COLO829 (cell line): ENCODE results near the gene ACVR1B.

ENCODE experiments used
- DNase-seq: peaks from one replicate; pipeline ENCODE4 v3.0.0; 2012; ENCODE audit warnings: low spot score

Gene ACVR1B

DNA sequence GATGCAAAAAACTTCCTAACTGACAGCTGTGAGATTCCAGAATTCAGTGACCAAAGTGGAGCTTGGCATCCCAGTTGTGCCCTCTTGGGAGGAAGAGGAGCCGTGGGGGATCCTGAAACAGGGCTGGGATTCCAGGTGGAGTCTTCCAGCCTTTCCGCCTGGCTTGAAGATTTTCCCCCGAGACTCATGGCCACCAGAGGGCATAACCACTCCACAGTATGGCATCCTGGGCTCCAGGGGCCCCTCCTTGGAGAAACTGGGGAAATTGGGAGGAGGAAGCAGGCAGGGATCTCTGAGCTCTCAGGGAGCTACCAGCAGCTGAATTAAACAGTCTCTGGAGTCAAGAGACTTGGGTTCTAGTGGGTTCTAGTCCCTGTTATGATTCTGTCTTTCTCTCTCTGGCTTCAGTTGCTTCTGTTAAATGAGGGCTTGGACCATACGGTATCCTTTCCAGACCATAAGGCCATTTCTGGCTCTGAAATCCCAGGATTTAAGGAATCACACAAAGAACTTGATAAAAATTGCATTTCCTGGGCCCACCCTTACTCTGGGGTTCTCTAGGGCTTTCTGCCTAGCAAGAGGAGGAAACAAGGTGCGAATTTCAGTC is 52.6 kb downstream of the ACVR1B start:
- DNase-seq: peak; percentile 66

DNA sequence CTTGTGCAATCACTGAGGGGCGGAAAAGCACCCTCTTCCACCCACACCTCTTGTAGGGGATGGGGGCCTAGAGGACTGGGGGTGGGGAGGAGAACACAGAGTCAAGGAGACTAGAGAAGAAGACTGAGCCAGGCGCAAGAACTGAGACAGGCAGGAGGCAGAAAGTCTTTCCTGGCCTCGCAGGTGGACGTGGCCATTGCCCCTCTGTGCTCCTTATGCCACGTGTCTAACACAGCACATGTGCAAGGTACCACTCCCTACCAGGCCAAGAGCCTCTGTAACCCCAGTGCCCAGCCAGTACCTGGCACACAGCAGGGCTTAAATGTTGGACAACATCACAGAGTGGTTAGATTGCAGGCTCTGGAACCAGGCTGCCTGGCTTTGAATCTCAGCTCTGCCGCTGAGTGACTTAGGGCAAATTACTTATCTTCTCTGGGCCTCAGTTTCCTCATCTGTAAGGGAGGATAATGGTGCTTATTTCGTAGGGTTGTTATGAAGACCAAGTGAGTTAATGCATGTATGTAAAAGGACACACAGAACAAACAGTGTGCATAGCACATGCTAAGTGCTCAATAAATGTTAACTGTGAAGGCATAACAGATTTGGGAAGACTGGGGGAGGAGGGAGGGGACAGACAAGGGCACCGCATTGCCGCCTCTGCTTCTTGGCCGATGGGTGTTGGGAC is 53.9 kb downstream of the ACVR1B start:
- DNase-seq: no peak

- DNase-seq: no peak
Observed at GRCh38 chr12:52005903-52006703, 54.6 kb downstream of the ACVR1B start.

DNA sequence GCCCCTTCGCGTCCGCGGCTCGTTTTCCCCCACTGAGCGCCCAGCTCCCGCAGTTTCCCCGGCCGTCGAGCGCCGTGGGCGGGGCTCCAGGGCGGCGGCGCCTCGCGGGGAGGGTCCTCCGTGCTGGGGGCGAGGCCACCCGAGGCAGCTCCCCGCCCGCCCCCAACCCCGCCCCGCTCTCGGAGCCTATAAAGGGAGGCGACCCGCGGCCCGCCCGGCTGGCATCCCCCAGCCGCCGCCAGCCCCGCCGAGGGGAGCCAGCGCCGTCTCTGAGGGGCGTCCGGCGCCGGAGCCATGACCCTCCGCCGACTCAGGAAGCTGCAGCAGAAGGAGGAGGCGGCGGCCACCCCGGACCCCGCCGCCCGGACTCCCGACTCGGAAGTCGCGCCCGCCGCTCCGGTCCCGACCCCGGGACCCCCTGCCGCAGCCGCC is 55.2 kb downstream of the ACVR1B start, which contains the start of gene TAMALIN:
Gene TAMALIN (plus strand): TSS at position 221 of the 432 bp plus-strand sequence. CDS start 74 bp downstream, at position 295.
- DNase-seq: peak; percentile 76

- DNase-seq: no peak
Observed at GRCh38 chr12:52007158-52007921, 55.8 kb downstream of the ACVR1B start.

DNA sequence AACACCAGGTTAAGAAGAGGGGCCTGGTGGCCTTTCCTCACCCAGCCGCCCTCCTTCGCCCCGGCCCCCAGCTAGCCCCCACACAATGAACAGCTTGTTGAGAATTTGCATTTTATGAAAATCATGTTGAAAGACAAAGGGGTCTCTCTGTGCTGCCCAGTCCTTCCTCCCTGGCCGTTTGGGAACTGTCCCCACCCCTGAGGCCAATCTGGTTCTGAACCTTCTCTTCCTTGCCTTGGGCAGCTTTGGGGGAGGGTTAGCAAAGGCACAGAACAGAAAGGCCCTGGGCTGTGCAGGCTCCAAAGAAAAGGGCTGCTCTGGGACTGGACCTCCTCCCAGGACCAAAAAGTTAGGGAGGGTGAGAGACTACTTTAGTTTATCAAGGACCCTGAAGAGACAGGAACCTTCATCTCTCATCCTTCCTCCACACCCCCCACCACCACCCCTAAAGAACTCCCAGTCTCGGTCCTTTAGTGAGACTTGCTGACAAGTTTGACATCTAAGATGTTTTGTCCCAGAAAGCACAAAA is 56.5 kb downstream of the ACVR1B start:
- no peak for DNase-seq

DNA sequence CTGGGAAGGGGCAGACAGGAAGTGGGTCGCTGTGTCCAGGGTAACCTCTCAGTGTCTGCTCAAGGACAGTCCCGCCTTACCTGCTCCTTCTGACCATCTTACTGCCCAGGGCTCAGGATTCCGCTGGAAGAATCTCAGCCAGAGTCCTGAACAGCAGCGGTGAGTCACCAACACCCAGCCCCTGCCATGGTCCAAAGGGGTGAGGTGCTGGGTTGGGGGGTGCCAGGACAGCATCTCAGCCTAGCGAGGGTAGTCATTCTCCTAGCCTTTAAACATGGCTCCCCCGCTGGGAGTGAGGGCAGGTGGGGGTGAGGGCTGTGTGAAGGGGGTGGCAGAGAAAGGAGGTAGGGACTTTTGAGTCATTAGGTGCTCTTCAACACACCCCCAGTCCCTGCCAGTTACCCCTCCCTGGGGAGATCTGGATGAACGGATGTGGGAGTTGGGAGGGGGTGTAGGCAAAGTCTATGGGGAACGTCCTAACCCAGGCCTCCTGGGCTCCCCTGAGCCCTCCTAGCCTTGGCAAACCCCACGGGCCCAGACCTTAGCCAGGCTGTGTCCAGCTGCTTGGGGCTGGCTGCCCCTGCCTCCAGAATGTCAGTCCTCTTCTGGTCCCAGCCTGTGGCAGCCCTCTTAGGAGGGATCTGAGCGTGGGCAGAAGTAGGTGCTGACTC is 57.7 kb downstream of the ACVR1B start:
- no peak for DNase-seq

- peak; percentile 82 for DNase-seq
Observed at GRCh38 chr12:52010152-52010622, 58.7 kb downstream of the ACVR1B start.

DNA sequence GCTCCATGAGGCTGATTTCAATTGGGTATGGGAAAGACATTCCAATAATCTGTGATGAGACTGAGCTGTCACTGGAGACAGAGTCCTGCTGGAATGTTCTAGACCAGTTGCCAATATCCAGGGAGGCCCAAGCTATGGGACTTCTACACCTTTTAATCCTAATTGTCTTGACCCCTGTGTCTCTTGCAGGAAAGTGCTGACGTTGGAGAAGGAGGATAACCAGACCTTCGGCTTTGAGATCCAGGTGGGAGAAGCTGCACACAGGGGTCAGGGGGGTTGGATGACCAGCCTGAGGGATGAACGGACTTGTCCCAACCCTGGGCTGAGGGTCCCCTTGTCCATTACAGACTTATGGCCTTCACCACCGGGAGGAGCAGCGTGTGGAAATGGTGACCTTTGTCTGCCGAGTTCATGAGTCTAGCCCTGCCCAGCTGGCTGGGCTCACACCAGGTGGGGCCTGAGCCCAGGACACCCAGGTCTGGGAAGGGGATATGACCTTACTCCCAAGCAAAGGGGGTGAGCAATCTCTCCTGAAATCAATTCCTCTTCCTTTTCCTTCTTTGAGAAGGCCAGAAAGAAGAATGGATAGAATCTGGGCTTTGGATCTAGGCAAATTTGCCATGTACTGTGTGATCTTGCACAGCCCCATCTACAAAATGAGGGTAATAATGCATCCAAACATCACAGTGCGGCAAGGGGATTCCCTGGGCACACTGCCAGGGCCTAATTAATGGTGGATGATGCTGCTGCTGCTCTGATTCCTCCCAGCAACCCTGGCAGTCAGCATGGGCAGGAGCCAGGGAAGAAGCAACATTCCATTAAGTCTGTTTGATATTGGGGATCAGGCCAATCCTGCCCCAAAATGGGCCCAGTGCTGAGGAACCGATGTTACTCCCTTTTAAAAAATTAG is 59.4 kb downstream of the ACVR1B start:
- DNase-seq: no peak

GRCh38 chr12:52011602-52012214 is 60.2 kb downstream of the ACVR1B start:
- DNase-seq: no peak

DNA sequence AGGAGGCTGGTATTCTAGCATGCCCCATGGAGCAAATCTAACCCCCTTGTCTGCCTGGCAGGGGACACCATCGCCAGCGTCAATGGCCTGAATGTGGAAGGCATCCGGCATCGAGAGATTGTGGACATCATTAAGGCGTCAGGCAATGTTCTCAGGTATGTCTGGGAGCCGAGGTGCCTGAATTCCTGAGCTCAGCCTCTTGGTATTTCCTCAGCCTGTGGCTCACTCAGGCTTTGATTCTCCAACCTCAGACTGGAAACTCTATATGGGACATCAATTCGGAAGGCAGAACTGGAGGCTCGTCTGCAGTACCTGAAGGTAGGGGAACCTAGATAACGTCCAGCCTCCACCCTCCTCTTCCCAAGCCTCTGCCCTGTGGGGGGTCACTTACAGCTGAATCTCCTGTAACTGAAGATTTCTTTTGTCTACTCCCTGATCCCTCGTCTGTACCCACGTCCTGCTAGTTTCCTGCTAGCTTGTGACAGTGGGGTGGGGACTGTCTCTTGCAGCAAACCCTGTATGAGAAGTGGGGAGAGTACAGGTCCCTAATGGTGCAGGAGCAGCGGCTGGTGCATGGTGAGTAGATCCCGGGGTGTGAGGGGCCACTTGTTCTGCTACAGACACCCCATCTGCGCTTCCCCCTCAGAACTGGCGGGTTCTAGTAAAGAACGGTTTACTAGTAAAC is 62.3 kb downstream of the ACVR1B start:
- no peak for DNase-seq

DNA sequence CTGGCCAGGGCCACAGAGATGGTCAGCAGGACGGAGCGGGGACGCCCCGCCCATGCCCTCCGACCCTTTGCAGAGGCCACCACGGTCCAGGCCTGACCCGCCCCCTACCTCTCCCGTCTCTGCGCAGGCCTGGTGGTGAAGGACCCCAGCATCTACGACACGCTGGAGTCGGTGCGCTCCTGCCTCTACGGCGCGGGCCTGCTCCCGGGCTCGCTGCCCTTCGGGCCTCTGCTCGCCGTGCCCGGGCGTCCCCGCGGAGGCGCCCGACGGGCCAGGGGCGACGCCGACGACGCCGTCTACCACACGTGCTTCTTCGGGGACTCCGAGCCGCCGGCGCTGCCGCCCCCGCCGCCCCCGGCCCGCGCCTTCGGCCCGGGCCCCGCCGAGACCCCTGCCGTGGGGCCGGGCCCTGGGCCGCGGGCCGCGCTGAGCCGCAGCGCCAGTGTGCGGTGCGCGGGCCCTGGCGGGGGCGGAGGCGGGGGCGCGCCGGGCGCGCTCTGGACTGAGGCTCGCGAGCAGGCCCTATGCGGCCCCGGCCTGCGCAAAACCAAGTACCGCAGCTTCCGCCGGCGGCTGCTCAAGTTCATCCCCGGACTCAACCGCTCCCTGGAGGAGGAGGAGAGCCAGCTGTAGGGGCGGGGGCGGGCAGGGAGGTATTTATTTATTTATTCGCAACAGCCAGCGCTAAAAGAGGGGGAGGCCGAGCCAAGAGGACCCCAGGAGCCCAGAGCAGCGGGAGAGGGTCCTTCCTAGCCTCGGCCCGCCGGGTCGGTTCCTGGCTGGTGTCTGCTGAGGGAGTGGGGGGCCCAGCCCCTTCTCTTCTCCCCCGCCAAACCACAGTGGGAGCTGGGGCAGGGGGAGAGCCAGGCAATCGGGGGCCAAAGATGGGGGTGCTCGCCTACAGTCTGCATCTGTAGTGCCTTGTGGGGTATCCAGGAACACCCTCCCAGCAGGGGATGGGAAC is 63.4 kb downstream of the ACVR1B start:
- DNase-seq: no peak

GRCh38 chr12:52015532-52016041 is 64.1 kb downstream of the ACVR1B start:
- no peak for DNase-seq

DNA sequence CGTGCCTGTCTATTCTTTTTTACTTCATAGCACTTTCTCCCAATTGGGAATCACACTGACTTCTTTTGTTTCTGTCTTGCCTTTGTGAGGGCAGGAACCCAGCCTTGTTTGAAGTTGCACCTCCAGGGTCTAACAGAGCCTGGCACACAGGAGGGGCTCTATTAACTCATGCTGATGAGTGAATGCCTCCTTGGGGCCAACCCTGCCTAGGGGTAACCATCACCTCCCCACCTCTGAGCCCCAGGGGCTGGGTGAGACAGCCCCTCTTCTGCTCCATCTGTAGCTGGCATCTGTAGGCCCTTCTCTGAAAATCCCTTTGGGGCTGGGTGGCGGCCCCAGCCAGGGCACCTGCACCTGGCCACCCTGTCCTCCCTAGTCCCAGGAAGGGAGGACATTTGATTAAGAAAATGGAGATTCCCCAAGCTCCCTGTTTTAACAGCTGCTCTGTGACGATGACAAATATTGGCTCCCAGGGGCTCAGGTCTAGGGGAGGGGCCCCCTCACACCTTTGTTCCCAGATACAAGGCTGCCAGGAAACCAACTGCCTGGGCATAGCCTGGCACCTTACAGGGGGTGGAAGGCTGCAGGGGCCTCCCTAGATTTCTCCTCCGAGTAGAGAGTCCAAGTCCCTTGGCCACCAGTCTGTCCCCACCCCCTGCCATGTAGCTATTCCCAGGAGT is 67.1 kb downstream of the ACVR1B start:
- DNase-seq: no peak

DNA sequence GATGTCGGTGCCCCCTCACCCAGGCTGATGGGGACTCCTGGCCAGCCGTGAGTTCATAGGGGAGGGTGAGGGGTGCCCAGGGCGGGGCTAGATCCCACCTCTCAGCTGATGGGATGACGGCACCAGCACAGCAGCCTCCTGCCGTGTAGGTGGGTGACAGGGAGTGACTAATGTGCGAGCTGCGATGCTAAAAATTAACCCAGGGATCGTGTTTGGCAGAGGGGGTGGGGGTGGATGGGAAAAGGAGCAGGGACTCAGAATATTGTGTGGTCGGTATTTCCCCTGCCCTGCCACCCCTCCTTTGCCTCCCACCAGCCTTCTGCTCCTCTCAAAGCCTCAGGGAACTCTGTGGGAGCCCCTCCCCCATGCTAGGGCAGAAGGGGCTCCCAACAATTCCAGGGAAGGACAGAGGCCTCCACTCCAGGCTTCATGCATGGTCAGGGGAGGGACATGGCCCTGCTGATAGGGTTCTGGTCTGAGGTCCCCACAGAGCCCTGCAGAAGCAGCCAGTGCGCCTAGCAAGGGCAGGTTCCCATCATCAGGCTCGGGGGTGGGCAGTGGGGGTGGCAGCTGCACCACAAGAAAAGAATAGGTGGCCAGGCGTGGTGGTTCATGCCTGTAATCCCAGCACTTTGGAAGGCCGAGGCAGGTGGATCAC is 67.7 kb downstream of the ACVR1B start:
- DNase-seq: no peak

GRCh38 chr12:52020539-52021336 is 69.2 kb downstream of the ACVR1B start:
- DNase-seq: no peak
